GM12874 (cell line): ENCODE measurements around the gene HPRT1.

Experiments used
- TF ChIP-seq, protein P1 (sequence below): IDR thresholded peaks from 2 replicates; pipeline ENCODE4 v1.5.1; 2011; ENCODE audit warnings: low read depth, mild to moderate bottlenecking, control low read depth, low read length, moderate library complexity; ENCODE audit not compliant: insufficient read depth

Gene HPRT1

DNA sequence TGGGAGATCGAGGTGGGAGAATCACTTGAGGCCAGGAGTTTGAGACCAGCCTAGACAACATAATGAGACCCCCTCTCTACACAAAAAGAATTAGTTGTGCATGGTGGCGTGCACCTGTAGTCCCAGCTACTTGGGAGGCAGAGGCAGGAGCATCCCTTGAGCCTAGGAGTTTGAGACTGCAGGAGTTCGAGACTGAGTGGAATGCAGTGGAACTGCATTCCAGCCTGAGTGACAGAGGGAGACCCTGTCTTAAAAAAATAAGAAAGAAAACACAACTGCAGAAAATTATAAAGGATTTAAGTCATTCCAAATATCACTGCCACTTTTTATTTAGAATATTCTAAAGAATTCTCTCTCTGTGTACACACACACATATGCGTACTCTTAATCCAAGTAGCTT is 18.4 kb downstream of the HPRT1 start:
- TF ChIP-seq, protein P1, sequence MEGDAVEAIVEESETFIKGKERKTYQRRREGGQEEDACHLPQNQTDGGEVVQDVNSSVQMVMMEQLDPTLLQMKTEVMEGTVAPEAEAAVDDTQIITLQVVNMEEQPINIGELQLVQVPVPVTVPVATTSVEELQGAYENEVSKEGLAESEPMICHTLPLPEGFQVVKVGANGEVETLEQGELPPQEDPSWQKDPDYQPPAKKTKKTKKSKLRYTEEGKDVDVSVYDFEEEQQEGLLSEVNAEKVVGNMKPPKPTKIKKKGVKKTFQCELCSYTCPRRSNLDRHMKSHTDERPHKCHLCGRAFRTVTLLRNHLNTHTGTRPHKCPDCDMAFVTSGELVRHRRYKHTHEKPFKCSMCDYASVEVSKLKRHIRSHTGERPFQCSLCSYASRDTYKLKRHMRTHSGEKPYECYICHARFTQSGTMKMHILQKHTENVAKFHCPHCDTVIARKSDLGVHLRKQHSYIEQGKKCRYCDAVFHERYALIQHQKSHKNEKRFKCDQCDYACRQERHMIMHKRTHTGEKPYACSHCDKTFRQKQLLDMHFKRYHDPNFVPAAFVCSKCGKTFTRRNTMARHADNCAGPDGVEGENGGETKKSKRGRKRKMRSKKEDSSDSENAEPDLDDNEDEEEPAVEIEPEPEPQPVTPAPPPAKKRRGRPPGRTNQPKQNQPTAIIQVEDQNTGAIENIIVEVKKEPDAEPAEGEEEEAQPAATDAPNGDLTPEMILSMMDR: no peak

GRCh38 chrX:134480061-134480460 is 20.1 kb downstream of the HPRT1 start:
- TF ChIP-seq, protein P1: no peak

GRCh38 chrX:134481339-134481738 is 21.4 kb downstream of the HPRT1 start:
- TF ChIP-seq, protein P1: no peak

DNA sequence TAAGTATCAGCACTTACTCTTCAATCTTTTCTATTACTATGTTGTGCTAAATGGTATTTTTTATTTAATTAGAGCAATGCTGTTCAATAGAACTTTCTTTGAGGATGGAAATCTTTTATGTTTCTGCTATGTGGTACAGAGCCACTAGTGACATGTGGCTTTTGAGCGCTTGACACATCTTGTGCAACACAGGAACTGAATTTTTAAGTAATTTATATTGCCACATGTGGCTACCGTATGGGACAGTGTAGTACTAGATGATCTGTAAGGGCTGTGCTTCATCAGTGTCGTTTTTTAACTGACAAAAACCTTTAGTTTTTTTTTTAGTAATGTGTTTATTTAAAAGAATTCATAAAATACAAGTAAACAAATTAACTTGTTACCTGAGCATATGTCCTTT is 22.4 kb downstream of the HPRT1 start:
- TF ChIP-seq, protein P1: no peak

DNA sequence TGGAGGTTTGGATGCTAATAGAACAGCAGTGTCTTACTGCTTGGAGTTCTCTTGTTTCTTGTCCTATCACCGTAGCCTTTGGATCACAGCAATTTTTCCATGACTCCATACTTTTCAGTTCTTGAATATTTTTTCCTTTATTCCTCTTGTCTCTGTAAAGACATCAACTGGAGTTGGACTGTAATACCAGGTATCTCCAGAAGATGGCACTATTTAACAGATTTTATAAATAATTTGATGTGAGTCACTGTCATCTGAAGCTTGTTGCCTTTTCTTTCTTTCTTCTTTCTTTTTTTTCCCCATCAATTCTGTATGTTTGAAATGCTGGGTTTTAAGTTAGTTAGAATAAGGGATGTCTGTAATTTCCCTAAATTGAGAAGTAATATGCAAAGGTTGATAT is 24.1 kb downstream of the HPRT1 start:
- TF ChIP-seq, protein P1: peak; percentile 15; the same call in 1 of the 2 replicates

- TF ChIP-seq, protein P1: no peak
Measured at GRCh38 chrX:134501941-134502340, 42.0 kb downstream of the HPRT1 start.

DNA sequence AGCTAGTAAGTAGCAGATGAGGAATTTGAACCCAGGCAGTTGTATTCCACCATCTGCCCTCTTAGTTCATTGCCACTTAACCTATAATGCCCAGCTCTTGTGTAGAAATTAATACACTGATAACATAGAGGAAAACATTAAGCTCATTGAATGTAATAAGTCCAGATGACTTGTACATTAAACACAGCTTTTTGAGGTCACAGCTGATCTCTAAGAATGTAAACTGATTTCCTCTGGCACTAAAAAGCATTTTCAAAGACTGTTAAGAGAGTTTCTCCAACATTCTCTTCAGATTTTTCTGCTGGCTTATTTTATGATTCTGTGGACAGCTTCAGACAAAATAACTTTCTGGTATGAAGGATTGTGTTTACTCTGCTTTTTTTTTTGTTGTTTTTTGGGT is 42.7 kb downstream of the HPRT1 start:
- TF ChIP-seq, protein P1: no peak

- TF ChIP-seq, protein P1: no peak
Measured at GRCh38 chrX:134512566-134512965, 52.6 kb downstream of the HPRT1 start.
